Activated CD4-positive, CD25-positive, alpha-beta regulatory T cell treated with anti-CD3 and anti-CD28 coated beads, Interleukin-2, amount 50 U/mL, for 24 hours (primary cell): ENCODE measurements around the gene CD68.
A peak's percentile ranks its signal among the peaks of the same experiment; 100 is the strongest.

ENCODE experiments used
- ATAC-seq, 2 donors: fragments of 150-1000 bp; cut with Tn5 transposase; one replicate each; pipeline ENCODE4 v1.10.0; 2021; ENCODE audit warnings: mild to moderate bottlenecking in 1 of 2, moderate library complexity in 1 of 2

The CD68 gene

DNA sequence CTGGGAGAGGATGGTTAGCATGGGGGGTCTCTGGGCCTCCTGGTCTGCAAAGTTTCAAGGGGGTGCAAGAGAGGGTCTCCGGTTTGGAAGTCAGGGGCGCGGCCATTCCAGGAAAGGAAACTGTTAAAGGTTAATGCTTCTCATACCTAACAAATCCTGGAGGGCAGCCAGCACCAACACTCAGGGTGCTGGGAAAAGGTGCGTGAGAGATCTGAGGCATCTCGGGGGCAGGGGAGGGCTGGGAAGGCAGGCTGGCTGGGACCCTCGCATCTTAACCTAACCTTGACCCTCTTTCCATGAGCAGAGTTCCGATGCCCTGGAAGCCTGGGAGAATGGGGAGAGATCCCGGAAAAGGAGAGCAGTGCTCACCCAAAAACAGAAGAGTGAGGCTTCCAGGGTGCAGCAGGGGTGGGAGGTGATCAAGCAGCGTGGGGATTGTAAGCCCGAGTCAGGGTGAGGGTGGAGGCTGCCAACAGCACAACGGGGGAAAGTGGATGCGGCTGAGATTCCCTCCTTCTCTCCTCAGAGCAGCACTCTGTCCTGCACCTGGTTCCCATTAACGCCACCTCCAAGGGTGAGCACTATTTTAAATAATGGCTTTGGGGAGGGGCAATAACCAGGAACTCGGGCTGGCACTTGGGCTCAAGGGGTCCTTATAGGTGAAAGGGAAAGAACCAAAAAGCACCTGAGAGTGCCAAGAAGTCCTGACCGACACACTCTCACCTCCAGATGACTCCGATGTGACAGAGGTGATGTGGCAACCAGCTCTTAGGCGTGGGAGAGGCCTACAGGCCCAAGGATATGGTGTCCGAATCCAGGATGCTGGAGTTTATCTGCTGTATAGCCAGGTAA, 19.9 kb upstream of the CD68 start:
- no peak for ATAC-seq

DNA sequence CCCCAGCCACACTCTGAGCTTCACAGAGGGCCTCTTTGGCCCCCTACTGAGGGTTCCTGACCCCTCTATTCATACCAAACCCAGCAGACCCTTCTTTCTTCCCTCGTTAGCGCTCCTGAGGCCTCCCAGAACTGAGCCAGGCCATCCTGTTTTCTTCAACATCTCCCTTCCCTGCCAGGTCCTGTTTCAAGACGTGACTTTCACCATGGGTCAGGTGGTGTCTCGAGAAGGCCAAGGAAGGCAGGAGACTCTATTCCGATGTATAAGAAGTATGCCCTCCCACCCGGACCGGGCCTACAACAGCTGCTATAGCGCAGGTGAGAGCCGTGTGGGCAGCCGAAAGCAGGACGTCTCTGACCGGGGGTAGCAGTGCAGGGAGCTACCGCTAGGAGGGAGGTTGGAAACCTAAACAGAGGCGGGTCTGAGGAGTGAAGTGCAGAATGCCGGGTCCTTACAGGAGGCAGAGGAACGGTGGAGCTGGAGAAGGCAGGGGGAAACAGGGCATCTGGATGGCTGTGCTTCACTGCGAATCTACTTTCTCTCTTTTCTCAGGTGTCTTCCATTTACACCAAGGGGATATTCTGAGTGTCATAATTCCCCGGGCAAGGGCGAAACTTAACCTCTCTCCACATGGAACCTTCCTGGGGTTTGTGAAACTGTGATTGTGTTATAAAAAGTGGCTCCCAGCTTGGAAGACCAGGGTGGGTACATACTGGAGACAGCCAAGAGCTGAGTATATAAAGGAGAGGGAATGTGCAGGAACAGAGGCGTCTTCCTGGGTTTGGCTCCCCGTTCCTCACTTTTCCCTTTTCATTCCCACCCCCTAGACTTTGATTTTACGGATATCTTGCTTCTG, 19.0 kb upstream of the CD68 start:
- peak in 1 of 2 donors; percentile 15 for ATAC-seq

- ATAC-seq = peak; percentile 69 to 73
Observed at GRCh38 chr17:7561028-7561575, 18.3 kb upstream of the CD68 start.

GRCh38 chr17:7561589-7562207, 17.7 kb upstream of the CD68 start, which contains the start of gene SENP3:
TSS of gene SENP3 (plus strand) at chr17:7561919. CDS start at chr17:7563077, 1,158 bp downstream.
- ATAC-seq = peak; percentile 86 to 87

DNA sequence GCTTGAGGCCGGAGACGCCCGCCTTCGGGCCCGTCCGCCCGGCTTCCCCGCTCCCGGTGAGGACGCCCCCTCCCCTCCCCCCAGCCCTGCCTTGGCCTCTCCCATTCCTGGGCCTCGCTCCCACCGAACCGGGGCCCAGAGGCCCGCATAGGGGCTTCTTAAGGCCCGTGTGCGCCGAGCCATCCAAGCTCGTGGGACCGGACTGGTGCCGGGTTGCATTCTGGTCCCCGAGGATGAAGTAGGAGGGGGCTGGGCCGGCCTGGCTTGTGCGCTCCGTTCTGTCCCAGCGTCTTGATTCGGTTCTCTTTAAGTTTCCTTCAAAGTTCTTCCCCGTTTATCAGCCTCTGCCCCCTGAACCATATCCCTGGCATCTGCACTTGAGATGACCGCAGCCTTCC, 17.2 kb upstream of the CD68 start:
- peak in 1 of 2 donors; percentile 2 for ATAC-seq

DNA sequence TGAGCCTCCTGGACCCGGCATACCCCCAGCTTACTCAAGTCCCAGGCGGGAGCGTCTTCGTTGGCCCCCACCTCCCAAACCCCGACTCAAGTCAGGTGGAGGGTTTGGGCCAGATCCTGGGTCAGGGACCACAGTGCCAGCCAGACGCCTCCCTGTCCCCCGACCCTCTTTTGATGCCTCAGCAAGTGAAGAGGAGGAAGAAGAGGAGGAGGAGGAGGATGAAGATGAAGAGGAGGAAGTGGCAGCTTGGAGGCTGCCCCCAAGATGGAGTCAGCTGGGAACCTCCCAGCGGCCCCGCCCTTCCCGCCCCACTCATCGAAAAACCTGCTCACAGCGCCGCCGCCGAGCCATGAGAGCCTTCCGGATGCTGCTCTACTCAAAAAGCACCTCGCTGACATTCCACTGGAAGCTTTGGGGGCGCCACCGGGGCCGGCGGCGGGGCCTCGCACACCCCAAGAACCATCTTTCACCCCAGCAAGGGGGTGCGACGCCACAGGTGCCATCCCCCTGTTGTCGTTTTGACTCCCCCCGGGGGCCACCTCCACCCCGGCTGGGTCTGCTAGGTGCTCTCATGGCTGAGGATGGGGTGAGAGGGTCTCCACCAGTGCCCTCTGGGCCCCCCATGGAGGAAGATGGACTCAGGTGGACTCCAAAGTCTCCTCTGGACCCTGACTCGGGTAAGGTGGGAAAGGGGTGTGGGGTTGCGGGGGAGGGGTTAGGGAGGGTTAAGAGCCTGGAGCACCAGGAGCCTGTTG, 16.1 kb upstream of the CD68 start:
- ATAC-seq = no peak

DNA sequence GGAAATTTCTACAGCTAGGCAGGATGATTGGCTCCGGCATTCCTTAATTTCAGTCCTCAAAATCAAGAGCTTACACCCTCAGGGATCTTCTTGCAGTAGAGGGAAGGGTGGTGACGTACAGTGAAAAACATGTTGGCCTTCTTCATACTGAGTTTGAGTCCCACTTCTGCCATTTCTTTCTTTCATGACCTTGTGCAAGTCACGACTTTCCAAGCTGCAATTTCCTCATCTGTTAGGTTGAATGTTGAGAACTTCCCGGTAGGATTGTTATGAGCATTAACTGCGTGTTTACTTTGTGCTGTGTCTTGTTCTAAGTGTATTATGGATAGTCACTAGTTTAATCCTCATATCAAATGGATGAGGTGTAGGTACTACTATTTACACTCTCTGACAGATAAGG, 9.9 kb upstream of the CD68 start:
- no peak for ATAC-seq

DNA sequence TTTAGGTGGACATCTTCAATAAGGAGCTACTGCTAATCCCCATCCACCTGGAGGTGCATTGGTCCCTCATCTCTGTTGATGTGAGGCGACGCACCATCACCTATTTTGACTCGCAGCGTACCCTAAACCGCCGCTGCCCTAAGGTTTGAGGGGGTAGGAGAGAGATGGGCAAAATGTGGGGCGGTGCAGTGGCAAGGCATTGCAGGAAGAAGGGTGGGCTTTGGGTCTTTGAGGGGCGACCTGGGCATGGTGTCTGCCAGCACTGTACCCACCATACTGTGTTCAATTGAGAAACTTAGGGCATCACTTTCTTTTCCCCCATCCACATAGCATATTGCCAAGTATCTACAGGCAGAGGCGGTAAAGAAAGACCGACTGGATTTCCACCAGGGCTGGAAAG, 9.1 kb upstream of the CD68 start:
- no peak for ATAC-seq

DNA sequence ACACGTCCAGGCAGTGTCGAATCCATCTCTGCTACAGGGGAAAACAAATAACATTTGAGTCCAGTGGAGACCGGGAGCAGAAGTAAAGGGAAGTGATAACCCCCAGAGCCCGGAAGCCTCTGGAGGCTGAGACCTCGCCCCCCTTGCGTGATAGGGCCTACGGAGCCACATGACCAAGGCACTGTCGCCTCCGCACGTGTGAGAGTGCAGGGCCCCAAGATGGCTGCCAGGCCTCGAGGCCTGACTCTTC, 7.2 kb upstream of the CD68 start:
- ATAC-seq = peak in 1 of 2 donors; percentile 89

DNA sequence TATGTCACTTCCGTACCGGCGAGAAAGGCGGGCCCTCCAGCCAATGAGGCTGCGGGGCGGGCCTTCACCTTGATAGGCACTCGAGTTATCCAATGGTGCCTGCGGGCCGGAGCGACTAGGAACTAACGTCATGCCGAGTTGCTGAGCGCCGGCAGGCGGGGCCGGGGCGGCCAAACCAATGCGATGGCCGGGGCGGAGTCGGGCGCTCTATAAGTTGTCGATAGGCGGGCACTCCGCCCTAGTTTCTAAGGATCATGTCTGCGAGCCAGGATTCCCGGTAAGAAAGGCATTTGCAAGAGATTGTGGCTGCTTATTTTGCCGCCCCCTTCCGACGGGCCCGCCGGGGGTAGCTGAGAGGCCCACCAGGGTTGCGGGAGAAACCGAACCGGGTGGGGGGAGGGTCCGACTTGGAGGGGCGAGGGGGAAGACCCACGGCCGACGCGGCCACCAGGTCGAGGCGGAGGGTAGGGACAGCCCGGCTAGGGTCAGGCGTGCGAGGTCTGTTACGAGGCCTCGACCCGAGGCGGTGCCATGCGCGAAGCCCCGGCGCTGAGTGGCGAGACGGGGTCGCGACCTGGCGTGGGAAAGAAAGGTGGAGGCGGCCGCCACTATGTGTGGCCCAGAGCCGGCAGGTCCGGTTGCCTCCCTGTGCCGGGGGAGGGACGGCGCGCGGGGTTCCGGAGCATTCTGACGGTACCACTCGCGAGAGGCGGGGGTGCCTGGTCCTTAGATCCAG, 6.7 kb upstream of the CD68 start:
- ATAC-seq = peak; percentile 0 to 86

- ATAC-seq = peak; percentile 36 to 37
Observed at GRCh38 chr17:7573324-7574080, 5.9 kb upstream of the CD68 start.

DNA sequence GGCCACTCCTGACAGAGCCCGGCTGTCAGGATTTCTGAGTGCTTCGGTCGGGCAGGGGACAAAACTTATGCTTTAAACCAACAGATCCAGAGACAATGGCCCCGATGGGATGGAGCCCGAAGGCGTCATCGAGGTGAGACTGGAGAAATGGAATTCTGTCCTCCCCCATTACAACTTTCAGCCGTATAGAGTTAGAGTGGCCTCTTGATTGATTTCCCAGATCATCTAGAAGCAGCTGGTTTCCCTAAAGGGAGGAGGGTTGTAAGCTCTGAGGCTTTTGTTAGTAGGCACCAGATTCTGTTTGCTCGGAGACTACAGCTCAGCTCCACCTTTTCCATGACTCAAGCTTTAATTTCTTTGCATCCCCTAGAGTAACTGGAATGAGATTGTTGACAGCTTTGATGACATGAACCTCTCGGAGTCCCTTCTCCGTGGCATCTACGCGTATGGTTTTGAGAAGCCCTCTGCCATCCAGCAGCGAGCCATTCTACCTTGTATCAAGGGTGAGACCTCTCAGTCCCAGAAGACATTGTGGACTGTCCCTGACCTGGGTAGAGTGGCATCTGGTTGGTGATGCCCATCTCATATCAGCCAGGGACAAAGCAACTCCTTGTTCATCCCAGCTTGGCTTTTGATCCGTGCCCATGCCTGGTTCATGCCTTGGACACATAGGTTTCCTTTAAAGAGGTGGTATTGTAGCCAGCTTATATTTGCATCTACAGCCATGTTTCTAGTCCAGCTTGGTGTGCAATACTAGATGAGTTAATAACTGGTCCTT, 5.1 kb upstream of the CD68 start:
- ATAC-seq = no peak

GRCh38 chr17:7575481-7575883, 4.0 kb upstream of the CD68 start:
- ATAC-seq = no peak

DNA sequence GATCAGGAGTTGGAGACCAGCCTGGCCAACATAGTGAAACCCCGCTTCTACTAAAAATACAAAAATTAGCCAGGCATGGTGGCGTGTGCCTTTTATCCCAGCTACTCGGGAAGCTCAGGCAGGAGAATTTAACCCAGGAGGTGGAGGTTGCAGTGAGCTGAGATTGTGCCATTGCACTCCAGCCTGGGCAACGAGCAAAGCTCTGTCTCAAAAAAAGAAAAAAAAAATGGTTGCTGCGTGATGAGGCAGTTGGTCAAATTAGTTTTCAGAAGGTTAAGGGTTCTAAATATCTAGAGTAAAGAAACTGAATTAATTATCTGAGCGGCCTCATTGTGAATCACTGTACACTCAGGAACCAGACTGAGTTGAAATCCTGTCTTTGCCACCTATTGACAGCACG, 3.5 kb upstream of the CD68 start:
- no peak for ATAC-seq

GRCh38 chr17:7576432-7576937, 3.0 kb upstream of the CD68 start:
- no peak for ATAC-seq

DNA sequence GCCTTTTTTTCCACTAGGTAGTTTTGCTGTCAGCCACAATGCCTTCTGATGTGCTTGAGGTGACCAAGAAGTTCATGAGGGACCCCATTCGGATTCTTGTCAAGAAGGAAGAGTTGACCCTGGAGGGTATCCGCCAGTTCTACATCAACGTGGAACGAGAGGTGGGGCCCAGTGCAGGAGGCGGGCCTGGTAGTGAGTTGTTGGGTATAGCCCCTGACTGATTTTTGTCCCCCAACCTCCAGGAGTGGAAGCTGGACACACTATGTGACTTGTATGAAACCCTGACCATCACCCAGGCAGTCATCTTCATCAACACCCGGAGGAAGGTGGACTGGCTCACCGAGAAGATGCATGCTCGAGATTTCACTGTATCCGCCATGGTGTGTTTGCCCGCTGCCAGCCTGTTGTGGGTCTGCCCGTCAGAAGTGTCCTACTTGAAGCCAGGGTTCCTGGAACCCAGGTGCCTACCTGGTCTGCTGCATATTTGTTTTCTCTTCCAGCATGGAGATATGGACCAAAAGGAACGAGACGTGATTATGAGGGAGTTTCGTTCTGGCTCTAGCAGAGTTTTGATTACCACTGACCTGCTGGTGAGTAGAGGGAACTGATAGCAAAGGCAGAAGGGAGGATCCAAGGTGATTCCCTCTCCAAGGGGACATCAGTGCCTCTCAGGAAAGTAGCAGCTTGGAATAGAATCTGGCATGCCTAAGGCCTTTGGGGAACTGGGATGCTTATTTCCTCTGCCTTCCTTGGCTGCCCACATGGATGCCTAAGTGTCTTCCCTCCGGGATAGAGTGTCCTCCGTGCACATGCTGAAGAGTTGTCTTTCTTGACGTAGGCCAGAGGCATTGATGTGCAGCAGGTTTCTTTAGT, 1.9 kb upstream of the CD68 start:
- ATAC-seq = no peak

- no peak for ATAC-seq
Observed at GRCh38 chr17:7579834-7580603, 581 bp downstream of the CD68 start.
